ENCODE measurements around the gene C5AR2.

- TF ChIP-seq POLR2A (IDR thresholded peaks at IDR 0.05) (no peak), CTCF (IDR thresholded peaks at IDR 0.05) (no peak)
These were observed 27.0 kb downstream of the C5AR2 start for GRCh38 chr19:47358936-47359335.
